Measurements from ENCODE around the gene ARHGAP36. TPM values are rescaled to one million over a fixed set of nuclear protein-coding genes. Genes with fewer than 3 reads are reported as not detected.

ARHGAP36 gene
- total RNA-seq, 1 donor from 2014 or later = not detected

GRCh38 chrX:131040781-131041180 is 17.4 kb upstream of the ARHGAP36 start:
- Histone ChIP-seq H3K4me1 (no peaks in the 10 kb centered on the region), H3K9me3 (replicated peaks) (no peaks in the 10 kb centered on the region), H3K27ac (replicated peaks) (no peak overlapping the region), H3K4me3 (no peak overlapping the region), H3K36me3 (no peaks in the 10 kb centered on the region), H3K27me3 (ENCODE audit: low read depth) (no peaks in the 10 kb centered on the region)
- no peak for DNase-seq
- no peak for TF ChIP-seq CTCF (IDR thresholded peaks at IDR 0.05; ENCODE audit: borderline replicate concordance)
- intact Hi-C loops (cut with micrococcal nuclease) = no loop called here

- Histone ChIP-seq H3K27ac (replicated peaks) (no peak overlapping the region), H3K36me3 (no peaks in the 10 kb centered on the region), H3K4me3 (no peak overlapping the region), H3K4me1 (no peaks in the 10 kb centered on the region), H3K27me3 (ENCODE audit: low read depth) (no peaks in the 10 kb centered on the region), H3K9me3 (replicated peaks) (no peaks in the 10 kb centered on the region)
- no peak for TF ChIP-seq CTCF (IDR thresholded peaks at IDR 0.05; ENCODE audit: borderline replicate concordance)
- DNase-seq = no peak
- intact Hi-C loops (cut with micrococcal nuclease) = no loop called here
Measured at GRCh38 chrX:131041667-131042066, 16.5 kb upstream of the ARHGAP36 start.

GRCh38 chrX:131045726-131046125 is 12.4 kb upstream of the ARHGAP36 start:
- Histone ChIP-seq H3K4me1 (no peaks in the 10 kb centered on the region), H3K9me3 (replicated peaks) (no peaks in the 10 kb centered on the region), H3K27me3 (ENCODE audit: low read depth) (peaks cover 12% of the 10 kb centered on the region), H3K4me3 (no peak overlapping the region), H3K27ac (replicated peaks) (no peak overlapping the region), H3K36me3 (no peaks in the 10 kb centered on the region)
- intact Hi-C loops (cut with micrococcal nuclease) = no loop called here
- DNase-seq = no peak
- TF ChIP-seq CTCF (IDR thresholded peaks at IDR 0.05; ENCODE audit: borderline replicate concordance) = no peak

- Histone ChIP-seq H3K27ac (replicated peaks) (no peak overlapping the region), H3K36me3 (no peaks in the 10 kb centered on the region), H3K9me3 (replicated peaks) (no peaks in the 10 kb centered on the region), H3K4me3 (no peak overlapping the region), H3K4me1 (no peaks in the 10 kb centered on the region), H3K27me3 (ENCODE audit: low read depth) (peaks cover 12% of the 10 kb centered on the region)
- no peak for DNase-seq
- TF ChIP-seq CTCF (IDR thresholded peaks at IDR 0.05; ENCODE audit: borderline replicate concordance) = no peak
- intact Hi-C loops (cut with micrococcal nuclease) = no loop called here
Measured at GRCh38 chrX:131046596-131046995, 11.6 kb upstream of the ARHGAP36 start.

- Histone ChIP-seq H3K4me1 (no peaks in the 10 kb centered on the region), H3K27me3 (ENCODE audit: low read depth) (peaks cover 12% of the 10 kb centered on the region), H3K4me3 (no peak overlapping the region), H3K27ac (replicated peaks) (no peak overlapping the region), H3K9me3 (replicated peaks) (no peaks in the 10 kb centered on the region), H3K36me3 (no peaks in the 10 kb centered on the region)
- DNase-seq = no peak
- no peak for TF ChIP-seq CTCF (IDR thresholded peaks at IDR 0.05; ENCODE audit: borderline replicate concordance)
- intact Hi-C loops (cut with micrococcal nuclease) = no loop called here
Measured at GRCh38 chrX:131047180-131047579, 11.0 kb upstream of the ARHGAP36 start.

- TF ChIP-seq CTCF (IDR thresholded peaks at IDR 0.05; ENCODE audit: borderline replicate concordance) = no peak
- H3K9me3 ChIP-seq (replicated peaks) = no peaks in the 10 kb centered on the region
- intact Hi-C loops (cut with micrococcal nuclease) = no loop called here
- H3K4me1 ChIP-seq = no peaks in the 10 kb centered on the region
- no peak for DNase-seq
- peaks cover 15% of the 10 kb centered on the region for H3K27me3 ChIP-seq (ENCODE audit: low read depth)
- H3K4me3 ChIP-seq = no peak overlapping the region
- H3K27ac ChIP-seq (replicated peaks) = no peak overlapping the region
- H3K36me3 ChIP-seq = no peaks in the 10 kb centered on the region
Measured at GRCh38 chrX:131053076-131053475, 5.1 kb upstream of the ARHGAP36 start.
